ENCODE data around the gene ARV1.

DNA sequence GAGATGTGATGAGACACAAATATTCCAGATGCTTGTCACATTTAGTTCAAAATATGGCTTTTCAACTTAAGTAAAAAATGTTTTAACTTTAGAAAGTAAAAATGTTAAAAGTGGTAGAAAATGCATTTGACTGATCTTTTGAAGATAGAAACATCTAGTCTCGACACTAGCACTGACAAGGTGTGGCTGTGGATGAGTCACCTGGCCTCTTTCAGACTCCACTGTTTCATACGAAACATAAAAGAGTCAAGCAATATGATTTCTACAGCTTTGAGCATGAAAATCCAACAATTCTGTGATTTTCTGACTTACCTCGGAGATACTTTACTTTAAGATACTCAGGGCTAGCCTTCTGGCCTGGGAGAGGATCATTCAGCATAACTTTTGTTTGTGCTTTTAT, 47.9 kb upstream of the ARV1 start:
- no peak for TF ChIP-seq POLR2AphosphoS5 (IDR thresholded peaks at IDR 0.05; ENCODE audit: insufficient read depth in 1 of 2, low read depth in 1 of 2)
- TF ChIP-seq, protein P1, sequence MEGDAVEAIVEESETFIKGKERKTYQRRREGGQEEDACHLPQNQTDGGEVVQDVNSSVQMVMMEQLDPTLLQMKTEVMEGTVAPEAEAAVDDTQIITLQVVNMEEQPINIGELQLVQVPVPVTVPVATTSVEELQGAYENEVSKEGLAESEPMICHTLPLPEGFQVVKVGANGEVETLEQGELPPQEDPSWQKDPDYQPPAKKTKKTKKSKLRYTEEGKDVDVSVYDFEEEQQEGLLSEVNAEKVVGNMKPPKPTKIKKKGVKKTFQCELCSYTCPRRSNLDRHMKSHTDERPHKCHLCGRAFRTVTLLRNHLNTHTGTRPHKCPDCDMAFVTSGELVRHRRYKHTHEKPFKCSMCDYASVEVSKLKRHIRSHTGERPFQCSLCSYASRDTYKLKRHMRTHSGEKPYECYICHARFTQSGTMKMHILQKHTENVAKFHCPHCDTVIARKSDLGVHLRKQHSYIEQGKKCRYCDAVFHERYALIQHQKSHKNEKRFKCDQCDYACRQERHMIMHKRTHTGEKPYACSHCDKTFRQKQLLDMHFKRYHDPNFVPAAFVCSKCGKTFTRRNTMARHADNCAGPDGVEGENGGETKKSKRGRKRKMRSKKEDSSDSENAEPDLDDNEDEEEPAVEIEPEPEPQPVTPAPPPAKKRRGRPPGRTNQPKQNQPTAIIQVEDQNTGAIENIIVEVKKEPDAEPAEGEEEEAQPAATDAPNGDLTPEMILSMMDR (IDR thresholded peaks at IDR 0.05) = no peak
- TF ChIP-seq POLR2A (IDR thresholded peaks at IDR 0.05) = no peak

Data from vagina (tissue), 2 donors.